ENCODE measurements around the gene IL18RAP.

The IL18RAP gene

DNA sequence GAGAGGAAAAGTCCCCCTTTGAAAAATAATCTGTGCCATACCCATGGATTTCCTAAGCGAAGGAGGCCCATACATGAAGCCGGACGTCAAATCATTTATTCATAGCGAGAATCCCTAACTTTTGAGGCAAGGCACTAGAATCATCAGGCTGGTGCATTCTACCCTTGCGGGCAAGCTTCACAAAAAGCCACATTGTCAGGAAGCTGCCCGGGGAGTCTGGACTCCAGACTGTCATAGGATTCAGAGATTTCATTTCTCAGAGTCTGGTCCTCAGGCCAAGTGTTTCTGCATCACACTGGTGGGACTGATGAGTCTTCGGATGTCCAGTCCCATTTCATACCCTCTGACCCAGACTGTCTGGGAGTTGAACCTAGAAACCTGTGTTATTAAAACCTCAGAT lies 59.0 kb downstream of the IL18RAP start:
- Histone ChIP-seq H3K27me3 (peaks cover 0 to 6% of the 10 kb centered on the region in 2 donors), H3K36me3 (no peaks in the 10 kb centered on the region), H3K4me3 (no peak overlapping the region), H3K27ac (no peak overlapping the region), H3K4me1 (no peaks in the 10 kb centered on the region), H3K9me3 (no peaks in the 10 kb centered on the region)
- TF ChIP-seq, protein P1, sequence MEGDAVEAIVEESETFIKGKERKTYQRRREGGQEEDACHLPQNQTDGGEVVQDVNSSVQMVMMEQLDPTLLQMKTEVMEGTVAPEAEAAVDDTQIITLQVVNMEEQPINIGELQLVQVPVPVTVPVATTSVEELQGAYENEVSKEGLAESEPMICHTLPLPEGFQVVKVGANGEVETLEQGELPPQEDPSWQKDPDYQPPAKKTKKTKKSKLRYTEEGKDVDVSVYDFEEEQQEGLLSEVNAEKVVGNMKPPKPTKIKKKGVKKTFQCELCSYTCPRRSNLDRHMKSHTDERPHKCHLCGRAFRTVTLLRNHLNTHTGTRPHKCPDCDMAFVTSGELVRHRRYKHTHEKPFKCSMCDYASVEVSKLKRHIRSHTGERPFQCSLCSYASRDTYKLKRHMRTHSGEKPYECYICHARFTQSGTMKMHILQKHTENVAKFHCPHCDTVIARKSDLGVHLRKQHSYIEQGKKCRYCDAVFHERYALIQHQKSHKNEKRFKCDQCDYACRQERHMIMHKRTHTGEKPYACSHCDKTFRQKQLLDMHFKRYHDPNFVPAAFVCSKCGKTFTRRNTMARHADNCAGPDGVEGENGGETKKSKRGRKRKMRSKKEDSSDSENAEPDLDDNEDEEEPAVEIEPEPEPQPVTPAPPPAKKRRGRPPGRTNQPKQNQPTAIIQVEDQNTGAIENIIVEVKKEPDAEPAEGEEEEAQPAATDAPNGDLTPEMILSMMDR (IDR thresholded peaks at IDR 0.05), result no peak
- no peak for DNase-seq
- intact Hi-C loops (cut with DNase I; ENCODE audit: low total_unique reads), result no loop called here

DNA sequence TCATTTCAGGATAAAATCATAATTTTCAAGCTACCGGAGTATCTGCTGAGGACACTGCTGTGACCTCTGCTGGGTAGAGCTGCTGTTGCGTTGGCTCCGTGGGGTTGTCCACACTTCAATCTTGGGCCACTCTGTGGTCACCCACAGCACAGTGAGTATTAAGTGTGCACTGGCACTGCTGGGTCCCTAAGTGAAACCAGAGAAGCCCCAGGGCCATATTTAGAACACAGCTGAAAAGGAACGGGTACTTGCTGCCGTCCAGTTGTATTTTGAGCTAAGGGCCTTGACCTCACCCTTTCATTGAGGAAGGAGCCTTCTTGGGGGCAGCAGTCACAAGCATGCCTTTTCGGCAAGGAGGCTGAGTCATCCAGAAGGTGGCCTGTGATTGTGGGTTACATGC lies 60.1 kb downstream of the IL18RAP start:
- intact Hi-C loops (cut with DNase I; ENCODE audit: low total_unique reads), result no loop called here
- no peaks in the 10 kb centered on the region for H3K9me3 ChIP-seq
- H3K4me1 ChIP-seq, result no peaks in the 10 kb centered on the region
- no peak overlapping the region for H3K27ac ChIP-seq
- no peaks in the 10 kb centered on the region for H3K36me3 ChIP-seq
- TF ChIP-seq, protein P1 (IDR thresholded peaks at IDR 0.05), result no peak
- H3K27me3 ChIP-seq, result peaks cover 0 to 6% of the 10 kb centered on the region in 2 donors
- no peak overlapping the region for H3K4me3 ChIP-seq
- no peak for DNase-seq

DNA sequence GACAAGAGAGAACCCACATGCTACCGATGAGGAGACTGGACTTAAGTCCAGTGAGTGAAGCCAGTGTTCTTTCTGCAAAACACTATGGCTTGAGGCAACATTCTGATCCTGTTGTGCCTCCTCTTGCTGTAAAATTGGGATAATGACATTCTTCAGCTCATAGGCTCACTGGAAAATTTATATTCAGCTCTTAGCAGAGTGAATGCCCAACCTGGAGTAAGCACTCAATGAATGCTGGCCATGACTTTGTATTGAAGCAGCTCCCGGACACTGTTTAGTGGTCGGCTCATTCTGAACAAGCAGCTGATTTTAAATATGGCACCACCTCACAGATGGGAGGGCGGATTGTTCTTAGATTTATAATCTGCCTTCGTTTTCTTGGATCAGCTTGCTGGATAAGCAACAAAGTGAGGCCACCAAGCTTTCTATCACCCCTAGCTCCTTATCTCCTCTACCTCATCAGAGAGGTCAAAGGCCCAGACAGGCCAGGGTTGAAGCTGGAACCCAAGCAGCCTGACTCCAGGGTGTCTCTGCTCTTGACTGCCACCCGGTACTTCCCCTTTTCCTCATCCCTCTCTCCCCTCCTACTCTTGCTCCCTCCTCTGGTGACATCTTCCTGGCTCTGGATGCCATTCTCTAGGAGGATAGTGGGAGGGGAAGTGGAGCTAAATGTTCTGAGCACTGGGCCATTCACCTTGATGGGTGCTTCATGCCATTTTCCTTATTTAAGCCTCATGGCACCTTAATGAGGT lies 61.5 kb downstream of the IL18RAP start:
- H3K9me3 ChIP-seq, result no peaks in the 10 kb centered on the region
- H3K36me3 ChIP-seq, result no peaks in the 10 kb centered on the region
- H3K27ac ChIP-seq, result no peak overlapping the region
- no peak overlapping the region for H3K4me3 ChIP-seq
- intact Hi-C loops (cut with DNase I; ENCODE audit: low total_unique reads), result no loop called here
- no peaks in the 10 kb centered on the region for H3K4me1 ChIP-seq
- H3K27me3 ChIP-seq, result peaks cover 0 to 3% of the 10 kb centered on the region in 2 donors
- DNase-seq, result no peak
- TF ChIP-seq, protein P1 (IDR thresholded peaks at IDR 0.05), result no peak

DNA sequence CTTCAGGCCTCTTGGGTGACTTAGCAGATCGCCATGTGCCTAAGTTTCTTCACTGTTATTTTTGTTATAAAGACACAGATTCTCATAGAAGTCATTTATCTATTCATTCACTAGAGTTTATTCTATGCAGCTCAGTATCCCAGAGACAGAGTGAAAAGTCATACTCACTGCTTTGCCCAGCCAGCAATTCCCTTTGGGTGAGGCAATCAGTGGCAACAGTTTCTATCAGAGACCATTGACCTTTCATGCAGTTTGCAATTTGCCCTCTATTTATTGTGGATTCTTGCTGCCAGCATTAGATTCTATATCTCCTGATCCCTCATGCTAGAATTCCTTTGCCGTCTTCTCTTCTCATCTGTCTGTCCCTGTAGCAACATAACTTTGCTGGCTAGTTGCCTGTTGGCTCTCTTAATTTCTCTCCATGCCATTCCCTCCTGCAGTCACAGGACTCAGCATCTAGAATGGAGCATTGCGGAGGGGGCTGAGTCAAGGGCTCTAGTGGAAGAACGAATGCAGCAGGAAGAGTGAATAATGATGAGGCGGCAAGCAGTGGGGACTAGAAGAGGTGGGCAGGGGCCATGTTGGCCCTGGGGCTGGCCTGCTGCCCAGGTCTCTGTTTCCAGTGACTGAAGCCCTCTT lies 62.3 kb downstream of the IL18RAP start:
- Histone ChIP-seq H3K4me1 (no peaks in the 10 kb centered on the region), H3K4me3 (no peak overlapping the region), H3K36me3 (no peaks in the 10 kb centered on the region), H3K27ac (no peak overlapping the region), H3K9me3 (no peaks in the 10 kb centered on the region), H3K27me3 (peaks cover 0 to 3% of the 10 kb centered on the region in 2 donors)
- intact Hi-C loops (cut with DNase I; ENCODE audit: low total_unique reads), result no loop called here
- DNase-seq, result no peak
- TF ChIP-seq, protein P1 (IDR thresholded peaks at IDR 0.05), result no peak

DNA sequence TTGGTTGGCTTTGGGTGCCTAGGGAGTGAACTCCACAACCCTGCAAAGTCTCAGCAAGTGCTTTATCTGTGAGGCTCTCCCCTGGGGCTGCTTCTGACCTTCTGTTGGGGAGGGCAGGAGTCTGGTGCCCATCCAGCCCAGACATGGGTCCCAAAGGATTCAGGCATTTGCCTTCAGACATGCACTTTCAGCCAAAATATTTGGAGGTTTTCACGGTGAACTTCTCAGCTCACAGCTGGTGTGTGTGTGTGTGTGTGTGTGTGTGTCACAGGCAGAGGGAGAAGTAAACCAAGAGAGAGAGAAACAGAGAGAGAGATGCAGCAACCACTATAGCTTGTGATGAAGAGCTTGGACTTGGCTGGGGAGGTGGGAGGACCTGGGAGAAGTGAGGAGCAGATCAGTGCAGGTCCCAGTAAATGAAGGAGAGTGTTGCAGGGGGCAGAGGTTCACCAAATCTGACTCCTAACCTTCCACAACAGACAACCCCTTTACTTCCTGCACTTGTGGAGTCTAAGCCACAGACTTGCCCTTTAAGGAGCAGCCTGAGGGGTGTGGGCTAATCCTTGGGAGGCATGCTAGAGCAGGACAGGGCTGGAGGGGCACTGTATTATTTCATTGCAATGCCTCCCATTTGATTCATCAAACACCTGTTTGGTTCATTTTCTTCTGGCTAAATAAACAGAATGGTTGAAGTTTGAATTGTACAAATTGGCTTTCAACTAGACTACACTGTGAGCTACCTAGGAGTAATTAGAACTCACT lies 64.2 kb downstream of the IL18RAP start:
- Histone ChIP-seq H3K9me3 (no peaks in the 10 kb centered on the region), H3K4me1 (no peaks in the 10 kb centered on the region), H3K4me3 (no peak overlapping the region), H3K36me3 (no peaks in the 10 kb centered on the region), H3K27me3 (peaks cover 0 to 3% of the 10 kb centered on the region in 2 donors), H3K27ac (no peak overlapping the region)
- DNase-seq, result no peak
- intact Hi-C loops (cut with DNase I; ENCODE audit: low total_unique reads), result no loop called here
- TF ChIP-seq, protein P1 (IDR thresholded peaks at IDR 0.05), result no peak

All from tibial artery (tissue), 4 donors.